ENCODE results near the gene OAT. TPM values are rescaled to one million over a fixed set of nuclear protein-coding genes. Genes with fewer than 3 reads are reported as not detected.

OAT gene
- polyA plus RNA-seq, 2 of the 4 experiments (the other 2 are of a cell fraction) = 81.3 to 97.6 TPM

DNA sequence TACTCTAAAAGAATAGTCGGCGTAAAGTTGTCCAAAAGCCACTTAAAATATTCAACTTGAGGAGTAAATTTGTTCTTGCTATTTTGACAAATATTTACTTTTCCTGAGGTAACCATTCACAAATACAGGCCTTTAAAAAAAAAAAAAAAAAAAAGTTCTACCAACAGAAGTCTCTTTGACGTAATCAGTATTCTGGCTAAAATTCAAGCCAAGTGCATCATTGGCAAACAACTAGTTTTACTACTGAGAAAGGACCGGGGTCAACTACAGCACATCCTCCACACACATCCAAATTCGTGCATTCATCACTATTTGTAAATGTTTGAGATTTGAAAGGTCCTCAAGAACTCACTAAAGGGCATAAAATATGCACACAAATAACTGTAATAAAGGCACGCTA, 2.0 kb downstream of the OAT start:
- WGBS (ENCODE audit: missing lambda C conversion rate) = 58% methylated on average over 6 of the region's 6 CpGs
- FAIRE-seq (no peak), DNase-seq (ENCODE audit: low read depth in 1 of 2, low spot score in 1 of 2) (peak in 1 of 2 experiments; percentile 31), ATAC-seq (no peak)
- ChIA-PET CTCF (interaction anchor here (0.6 to 4.8 kb wide), 7 partner anchors 12 to 1204 kb away, joined by 3 to 25 read pairs (median 5); no protein-coding TSS in a partner anchor), POLR2A (interaction anchor here (0.6 to 2.7 kb wide), 2 partner anchors 45 to 119 kb away, joined by 4 to 12 read pairs; partner anchors contain the start of gene LHPP)
- no peak overlapping the region for H3K27ac ChIP-seq
- H3K4me3 ChIP-seq = no peak overlapping the region
- peak overlapping the region; percentile 86 for H3K4me2 ChIP-seq
- no peaks in the 10 kb centered on the region for H3K9me3 ChIP-seq
- TF ChIP-seq, protein P1, sequence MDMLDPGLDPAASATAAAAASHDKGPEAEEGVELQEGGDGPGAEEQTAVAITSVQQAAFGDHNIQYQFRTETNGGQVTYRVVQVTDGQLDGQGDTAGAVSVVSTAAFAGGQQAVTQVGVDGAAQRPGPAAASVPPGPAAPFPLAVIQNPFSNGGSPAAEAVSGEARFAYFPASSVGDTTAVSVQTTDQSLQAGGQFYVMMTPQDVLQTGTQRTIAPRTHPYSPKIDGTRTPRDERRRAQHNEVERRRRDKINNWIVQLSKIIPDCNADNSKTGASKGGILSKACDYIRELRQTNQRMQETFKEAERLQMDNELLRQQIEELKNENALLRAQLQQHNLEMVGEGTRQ (IDR thresholded peaks at IDR 0.05) = no peak
- no peak for TF ChIP-seq TP53 (CRISPR knock-in tag; IDR thresholded peaks at IDR 0.05)
- peaks cover 21% of the 10 kb centered on the region for H3K4me1 ChIP-seq

DNA sequence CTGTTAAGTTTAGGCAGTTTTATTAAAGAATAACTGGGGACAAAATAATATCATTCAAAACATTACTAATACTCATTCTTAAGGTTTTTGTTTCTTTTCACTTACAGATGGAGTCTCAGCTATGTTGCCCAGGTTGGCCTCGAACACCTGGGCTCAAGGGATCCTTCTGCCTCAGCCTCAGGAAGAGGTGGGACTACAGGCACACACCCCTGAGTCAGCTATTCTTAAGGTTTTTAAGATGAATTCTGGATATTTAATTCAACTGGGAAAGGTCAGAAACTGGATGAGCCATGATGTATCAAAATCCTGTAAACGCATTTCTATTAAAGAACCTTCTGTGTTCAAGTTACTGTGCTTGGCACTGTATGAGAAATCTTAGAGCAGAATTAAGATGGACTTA, 3.5 kb downstream of the OAT start:
- Histone ChIP-seq H3K4me3 (no peak overlapping the region), H3K4me1 (peaks cover 21% of the 10 kb centered on the region), H3K4me2 (no peak overlapping the region), H3K27ac (no peak overlapping the region), H3K9me3 (no peaks in the 10 kb centered on the region)
- WGBS (ENCODE audit: missing lambda C conversion rate) = 93% methylated on average over 2 of the region's 2 CpGs
- ChIA-PET CTCF (interaction anchor here (0.7 to 4.8 kb wide), 5 partner anchors 8 to 420 kb away, joined by 3 to 25 read pairs (median 9); partner anchors contain the start of gene LHPP), POLR2A (no interaction called here)
- DNase-seq (ENCODE audit: low read depth in 1 of 2, low spot score in 1 of 2) (no peak), FAIRE-seq (no peak), ATAC-seq (no peak)
- TF ChIP-seq MAFK (IDR thresholded peaks at IDR 0.05; ENCODE audit: partially characterized antibody) (peak; percentile 66), RARB (CRISPR knock-in tag; IDR thresholded peaks at IDR 0.05) (no peak)

GRCh38 chr10:124414076-124414475, 4.6 kb downstream of the OAT start:
- H3K4me3 ChIP-seq = no peak overlapping the region
- ChIA-PET POLR2A (interaction anchor here (0.8 kb wide), 1 partner anchor 1568 kb away, joined by 3 read pairs; no protein-coding TSS in a partner anchor), CTCF (interaction anchor here (1.4 to 4.8 kb wide), 4 partner anchors 10 to 419 kb away, joined by 4 to 25 read pairs (median 8); no protein-coding TSS in a partner anchor)
- WGBS (ENCODE audit: missing lambda C conversion rate) = 76% methylated on average over 4 of the region's 4 CpGs
- FAIRE-seq = no peak
- TF ChIP-seq MAFK (IDR thresholded peaks at IDR 0.05; ENCODE audit: partially characterized antibody) (no peak), SMC3 (IDR thresholded peaks at IDR 0.05) (no peak), NPAS2 (CRISPR knock-in tag; IDR thresholded peaks at IDR 0.05; ENCODE audit: borderline replicate concordance) (no peak), EHF (CRISPR knock-in tag; IDR thresholded peaks at IDR 0.05) (no peak), HDAC2 (IDR thresholded peaks at IDR 0.05) (no peak), FOXS1 (CRISPR knock-in tag; IDR thresholded peaks at IDR 0.05) (no peak), CBX2 (IDR thresholded peaks at IDR 0.05; ENCODE audit: borderline replicate concordance, low read depth) (no peak), CHD4 (IDR thresholded peaks at IDR 0.05; ENCODE audit: borderline replicate concordance) (no peak), EP300 (IDR thresholded peaks at IDR 0.05) (no peak)
- no peak overlapping the region for H3K27ac ChIP-seq
- DNase-seq (ENCODE audit: low read depth in 1 of 2, low spot score in 1 of 2) = no peak
- H3K4me2 ChIP-seq = no peak overlapping the region
- H3K4me1 ChIP-seq = peaks cover 17% of the 10 kb centered on the region
- no peaks in the 10 kb centered on the region for H3K9me3 ChIP-seq
- ATAC-seq = no peak

- POLR2A ChIA-PET = no interaction called here
These were observed 9.0 kb downstream of the OAT start for GRCh38 chr10:124409696-124410095.

GRCh38 chr10:124408357-124408756, 10.4 kb downstream of the OAT start:
- FAIRE-seq = no peak
- no peak for ATAC-seq
- H3K27ac ChIP-seq = no peak overlapping the region
- H3K4me3 ChIP-seq = no peak overlapping the region
- WGBS (ENCODE audit: missing lambda C conversion rate) = 88% methylated on average over 2 of the region's 2 CpGs
- DNase-seq (ENCODE audit: low read depth in 1 of 2, low spot score in 1 of 2) = no peak
- POLR2A ChIA-PET = no interaction called here
- H3K4me1 ChIP-seq = no peaks in the 10 kb centered on the region
- CTCF ChIA-PET = interaction anchor here (0.6 to 2.8 kb wide), 3 partner anchors 19 to 414 kb away, joined by 3 to 9 read pairs (median 5); no protein-coding TSS in a partner anchor
- no peak overlapping the region for H3K4me2 ChIP-seq
- H3K9me3 ChIP-seq = no peaks in the 10 kb centered on the region
- TF ChIP-seq REST (IDR thresholded peaks at IDR 0.05) = no peak
- TF ChIP-seq GATA3 (IDR thresholded peaks at IDR 0.05; ENCODE audit: borderline replicate concordance) = no peak
- TF ChIP-seq EP300 (IDR thresholded peaks at IDR 0.05) = no peak
- no peak for TF ChIP-seq MYC (IDR thresholded peaks at IDR 0.05; ENCODE audit: borderline replicate concordance, low read length)
- TF ChIP-seq, protein P2, sequence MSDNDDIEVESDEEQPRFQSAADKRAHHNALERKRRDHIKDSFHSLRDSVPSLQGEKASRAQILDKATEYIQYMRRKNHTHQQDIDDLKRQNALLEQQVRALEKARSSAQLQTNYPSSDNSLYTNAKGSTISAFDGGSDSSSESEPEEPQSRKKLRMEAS (IDR thresholded peaks at IDR 0.05) = no peak
- no peak for TF ChIP-seq HDAC2 (IDR thresholded peaks at IDR 0.05)
- no peak for TF ChIP-seq SMC3 (IDR thresholded peaks at IDR 0.05)
- no peak for TF ChIP-seq NFE2L2 (conservative IDR thresholded peaks at IDR 0.05; ENCODE audit: low read length)
- no peak for TF ChIP-seq ZNF302 (CRISPR knock-in tag; IDR thresholded peaks at IDR 0.05)
- TF ChIP-seq BHLHE40 (IDR thresholded peaks at IDR 0.05; ENCODE audit: low read depth, low read length) = no peak
- no peak for TF ChIP-seq FOSB (CRISPR knock-in tag; IDR thresholded peaks at IDR 0.05)
- TF ChIP-seq CBX2 (IDR thresholded peaks at IDR 0.05; ENCODE audit: borderline replicate concordance, low read depth) = no peak
- TF ChIP-seq NPAS2 (CRISPR knock-in tag; IDR thresholded peaks at IDR 0.05; ENCODE audit: borderline replicate concordance) = no peak
- no peak for TF ChIP-seq PHF8 (IDR thresholded peaks at IDR 0.05; ENCODE audit: borderline replicate concordance, low read depth)
- TF ChIP-seq MAFK (IDR thresholded peaks at IDR 0.05; ENCODE audit: partially characterized antibody) = no peak
- no peak for TF ChIP-seq EHF (CRISPR knock-in tag; IDR thresholded peaks at IDR 0.05)

More at GRCh38 chr10:124409696-124410095, 9.0 kb downstream of the OAT start:
- Histone ChIP-seq H3K4me2 (no peak overlapping the region), H3K27ac (no peak overlapping the region), H3K9me3 (no peaks in the 10 kb centered on the region), H3K4me1 (no peaks in the 10 kb centered on the region), H3K4me3 (no peak overlapping the region)
- ATAC-seq (no peak), DNase-seq (ENCODE audit: low read depth in 1 of 2, low spot score in 1 of 2) (no peak), FAIRE-seq (no peak)
- CTCF ChIA-PET = interaction anchor here (2.8 kb wide), 1 partner anchor 415 kb away, joined by 9 read pairs; no protein-coding TSS in a partner anchor
- TF ChIP-seq CHD4 (IDR thresholded peaks at IDR 0.05; ENCODE audit: borderline replicate concordance) (no peak), GATA3 (IDR thresholded peaks at IDR 0.05; ENCODE audit: borderline replicate concordance) (no peak), BHLHE40 (IDR thresholded peaks at IDR 0.05; ENCODE audit: low read depth, low read length) (no peak)

Measured in A549 (cell line).